Glomerular endothelial cell (primary cell): ENCODE measurements around the gene TPRA1. TPM values are rescaled to one million over a fixed set of nuclear protein-coding genes. Genes with fewer than 3 reads are reported as not detected.
A peak's percentile ranks its signal among the peaks of the same experiment; 100 is the strongest.

Experiments
- DNase-seq: peaks from one replicate; pipeline ENCODE4 v3.0.0-alpha.2; 2011; ENCODE audit warnings: low read depth, low spot score; ENCODE audit errors: extremely low read depth
- total RNA-seq: library from RNA; depleted of rRNA; stranded (reverse); fragments of >200 nt; gene quantifications from 2 replicates; pipeline ENCODE4 v1.2.3, GENCODE V29; 2015

The TPRA1 gene
- total RNA-seq, 1 donor from 2014 or later: 59.3 TPM

- DNase-seq: no peak
These were observed 23.7 kb downstream of the TPRA1 start for GRCh38 chr3:127566833-127567232.

GRCh38 chr3:127565711-127566110, 24.8 kb downstream of the TPRA1 start:
- DNase-seq: no peak

GRCh38 chr3:127560051-127560787, 30.3 kb downstream of the TPRA1 start:
- no peak for DNase-seq

GRCh38 chr3:127556565-127556964, 34.0 kb downstream of the TPRA1 start:
- no peak for DNase-seq

- DNase-seq: no peak
These were observed 35.4 kb downstream of the TPRA1 start for GRCh38 chr3:127555108-127555507.

GRCh38 chr3:127552038-127552437, 38.5 kb downstream of the TPRA1 start:
- DNase-seq: no peak

- DNase-seq: no peak
These were observed 39.4 kb downstream of the TPRA1 start for GRCh38 chr3:127551178-127551577.

GRCh38 chr3:127550468-127551157, 39.9 kb downstream of the TPRA1 start:
- no peak for DNase-seq

- no peak for DNase-seq
These were observed 40.6 kb downstream of the TPRA1 start for GRCh38 chr3:127549826-127550467.

GRCh38 chr3:127547761-127548605, 42.5 kb downstream of the TPRA1 start:
- DNase-seq: no peak

- no peak for DNase-seq
These were observed 43.4 kb downstream of the TPRA1 start for GRCh38 chr3:127546970-127547733.

- DNase-seq: no peak
These were observed 44.0 kb downstream of the TPRA1 start for GRCh38 chr3:127546554-127546953.

- no peak for DNase-seq
These were observed 44.6 kb downstream of the TPRA1 start for GRCh38 chr3:127545711-127546457.

- no peak for DNase-seq
These were observed 45.3 kb downstream of the TPRA1 start for GRCh38 chr3:127545216-127545615.

GRCh38 chr3:127544803-127545201, 45.7 kb downstream of the TPRA1 start:
- DNase-seq: no peak

GRCh38 chr3:127544192-127544802, 46.2 kb downstream of the TPRA1 start:
- peak; percentile 18 for DNase-seq

- no peak for DNase-seq
These were observed 47.1 kb downstream of the TPRA1 start for GRCh38 chr3:127543441-127543840.

- no peak for DNase-seq
These were observed 48.0 kb downstream of the TPRA1 start for GRCh38 chr3:127542441-127542952.

GRCh38 chr3:127541320-127541719, 49.2 kb downstream of the TPRA1 start:
- no peak for DNase-seq
